SK-N-SH (cell line): ENCODE data around the gene LRRC45. TPM values are rescaled to one million over a fixed set of nuclear protein-coding genes. Genes with fewer than 3 reads are reported as not detected.

Source experiments
- CTCF ChIA-PET: fragments of 300-600, 350-600 bp; formaldehyde crosslinking; extraction: SDS; loops from one replicate; lab custom pipeline; 2021; lab: Yijun Ruan, JAX
- POLR2A ChIA-PET: fragments of 350-600 bp; sonication (Branson Sonifier 250); formaldehyde crosslinking; extraction: SDS; loops from one replicate; lab custom pipeline; 2020; ENCODE audit warnings: antibody characterized with exemption, inconsistent platforms; lab: Yijun Ruan, JAX
- DNase-seq: peaks from one replicate; pipeline ENCODE4 v3.0.0; 2012
- H2AFZ ChIP-seq: fragments of 200-600 bp; sonication (generic); 2 replicates; pipeline ENCODE4 v1.8.1; 2016; ENCODE audit warnings: antibody characterized with exemption, mild to moderate bottlenecking, low read depth
- H3F3A ChIP-seq: fragments of 200-600 bp; sonication (generic); replicated peaks from 2 replicates; pipeline ENCODE3; 2016; ENCODE audit warnings: antibody characterized with exemption, mild to moderate bottlenecking; ENCODE audit not compliant: insufficient read depth
- H3K27ac ChIP-seq, 2 experiments: fragments of 200-500 bp in 1 of 2; fragments of 200-600 bp in 1 of 2; sonication (Bioruptor generic) in 1 of 2; sonication (generic), shearing (Covaris generic) in 1 of 2; 2 replicates each; pipeline versions ENCODE4 v1.5.1 to v1.6.1; 2014 to 2016; ENCODE audit warnings: low read depth in 2 of 2, inconsistent platforms in 1 of 2, low read length in 1 of 2, mild to moderate bottlenecking in 1 of 2, mixed read lengths in 1 of 2
- H3K27me3 ChIP-seq: fragments of 200-600 bp; sonication (generic), shearing (Covaris generic); 2 replicates; pipeline ENCODE4 v1.6.1; 2016; ENCODE audit warnings: mixed run types; ENCODE audit not compliant: insufficient read depth
- H3K36me3 ChIP-seq, 2 experiments: fragments of 200-500 bp in 1 of 2; fragments of 200-600 bp in 1 of 2; sonication (Bioruptor generic) in 1 of 2; sonication (generic) in 1 of 2; replicated peaks in 1 of 2; 2 replicates each; pipeline versions ENCODE3 to v1.5.1; 2014 to 2016; ENCODE audit warnings: low read length in 1 of 2, mild to moderate bottlenecking in 1 of 2; ENCODE audit not compliant: insufficient read depth in 2 of 2, control insufficient read depth in 1 of 2
- H3K4me1 ChIP-seq, 2 experiments: fragments of 200-500 bp in 1 of 2; fragments of 200-600 bp in 1 of 2; sonication (Bioruptor generic) in 1 of 2; sonication (generic), shearing (Covaris generic) in 1 of 2; 2 replicates each; pipeline versions ENCODE4 v1.5.1 to v1.6.1; 2014 to 2016; ENCODE audit warnings: low read depth in 1 of 2, low read length in 1 of 2, mixed run types in 1 of 2; ENCODE audit not compliant: insufficient read depth in 2 of 2, control insufficient read depth in 1 of 2
- H3K4me2 ChIP-seq: fragments of 200-600 bp; sonication (generic), shearing (Covaris generic); 2 replicates; pipeline ENCODE4 v1.6.1; 2017; ENCODE audit warnings: mixed run types
- H3K4me3 ChIP-seq, 2 experiments: fragments of 200-500 bp in 1 of 2; fragments of 200-600 bp in 1 of 2; sonication (Bioruptor generic) in 1 of 2; sonication (generic), shearing (Covaris generic) in 1 of 2; 2 replicates each; pipeline versions ENCODE4 v1.5.1 to v1.8.1; 2014 to 2016; ENCODE audit warnings: low read depth in 2 of 2, inconsistent platforms in 1 of 2, low read length in 1 of 2, mild to moderate bottlenecking in 1 of 2, mixed read lengths in 1 of 2, moderate library complexity in 1 of 2
- H3K79me2 ChIP-seq: fragments of 200-600 bp; sonication (generic); 2 replicates; pipeline ENCODE4 v1.8.1; 2017; ENCODE audit warnings: mild to moderate bottlenecking; ENCODE audit not compliant: insufficient read depth
- H3K9ac ChIP-seq: fragments of 200-600 bp; sonication (generic); 2 replicates; pipeline ENCODE4 v1.6.1; 2017; ENCODE audit warnings: mixed run types
- H3K9me2 ChIP-seq: fragments of 200-600 bp; sonication (generic); 2 replicates; pipeline ENCODE4 v1.6.1; 2017; ENCODE audit warnings: mixed run types
- H3K9me3 ChIP-seq: fragments of 200-600 bp; sonication (generic); 2 replicates; pipeline ENCODE4 v1.6.1; 2017; ENCODE audit warnings: mixed run types, mild to moderate bottlenecking, moderate library complexity
- H4K20me1 ChIP-seq: fragments of 200-600 bp; sonication (generic); 2 replicates; pipeline ENCODE4 v1.6.1; 2017; ENCODE audit warnings: mild to moderate bottlenecking, mixed run types; ENCODE audit not compliant: insufficient read depth
- CHD2 ChIP-seq: fragments of 150-350 bp; IDR thresholded peaks from 2 replicates; pipeline ENCODE4 v1.6.1; 2018; ENCODE audit warnings: low read length; ENCODE audit not compliant: partially characterized antibody
- EP300 ChIP-seq, 2 experiments: IDR thresholded peaks; 2 replicates each; pipeline versions ENCODE4 v1.4.0 to v1.6.1; 2012; ENCODE audit warnings: borderline replicate concordance in 1 of 2, low read depth in 1 of 2, low read length in 1 of 2
- FOXJ3 ChIP-seq: sonication (generic); formaldehyde crosslinking; IDR thresholded peaks from 2 replicates; pipeline ENCODE4 v1.5.1; 2020; ENCODE audit warnings: mild to moderate bottlenecking, missing genetic modification reagents
- GABPA ChIP-seq: IDR thresholded peaks from 2 replicates; pipeline ENCODE4 v1.4.0; 2012; ENCODE audit warnings: low read depth, mild to moderate bottlenecking
- GATA2 ChIP-seq: sonication (generic); formaldehyde crosslinking; IDR thresholded peaks from 2 replicates; pipeline ENCODE4 v1.5.0; 2020; ENCODE audit warnings: mild to moderate bottlenecking, missing genetic modification reagents
- JUND ChIP-seq: IDR thresholded peaks from 2 replicates; pipeline ENCODE4 v1.4.0; 2012
- NRF1 ChIP-seq: IDR thresholded peaks from 2 replicates; pipeline ENCODE4 v1.6.1; 2012; ENCODE audit warnings: low read depth, mild to moderate bottlenecking, low read length
- POLR2AphosphoS5 ChIP-seq: IDR thresholded peaks from 2 replicates; pipeline ENCODE4 v1.6.1; 2012; ENCODE audit warnings: low read depth, low read length
- RCOR1 ChIP-seq: fragments of 150-350 bp; IDR thresholded peaks from 2 replicates; pipeline ENCODE4 v1.6.1; 2017; ENCODE audit warnings: antibody characterized with exemption, low read length
- SIN3A ChIP-seq: IDR thresholded peaks from 2 replicates; pipeline ENCODE4 v1.6.1; 2012; ENCODE audit warnings: low read depth, mild to moderate bottlenecking, low read length, moderate library complexity, borderline replicate concordance
- TCF12 ChIP-seq: IDR thresholded peaks from 2 replicates; pipeline ENCODE4 v1.4.0; 2012
- TEAD4 ChIP-seq: IDR thresholded peaks from 2 replicates; pipeline ENCODE4 v1.4.0; 2012; ENCODE audit warnings: mild to moderate bottlenecking, borderline replicate concordance; ENCODE audit not compliant: insufficient read depth
- YY1 ChIP-seq: IDR thresholded peaks from 2 replicates; pipeline ENCODE4 v1.4.0; 2012; ENCODE audit warnings: low read depth, mild to moderate bottlenecking
- WGBS: methylation state at CpG from one replicate; pipeline ENCODE4 v1.1.6; 2017; ENCODE audit warnings: low lambda C conversion rate; 5-methylcytosine and 5-hydroxymethylcytosine counted together
- polyA plus RNA-seq, 3 experiments: library from polyadenylated mRNA; depleted of rRNA; stranded (reverse); fragments of >200 nt; gene quantifications; 2 replicates each; pipeline ENCODE4 v1.2.3, GENCODE V29; 2012
- TF ChIP-seq, protein P1 (sequence below): IDR thresholded peaks from 2 replicates; pipeline ENCODE4 v1.4.0; 2012; ENCODE audit warnings: low read depth
- TF ChIP-seq, protein P2 (sequence below): fragments of 150-350 bp; IDR thresholded peaks from 2 replicates; pipeline ENCODE4 v1.6.1; 2017; ENCODE audit warnings: antibody characterized with exemption, low read length, low read depth, borderline replicate concordance
- TF ChIP-seq, protein P3 (sequence below): IDR thresholded peaks from 2 replicates; pipeline ENCODE4 v1.4.0; 2012; ENCODE audit warnings: low read depth, borderline replicate concordance
- TF ChIP-seq, protein P4 (sequence below): IDR thresholded peaks from 2 replicates; pipeline ENCODE4 v1.4.0; 2012; ENCODE audit warnings: low read depth, borderline replicate concordance

LRRC45 gene
- polyA plus RNA-seq, 1 of the 3 experiments (the other 2 are of a cell fraction): 31.5 TPM

GRCh38 chr17:82047914-82048570 lies 24.9 kb downstream of the LRRC45 start:
- CTCF ChIA-PET: interaction anchor here (0.8 to 4.1 kb wide), 3 partner anchors 10 to 27 kb away, joined by 3 to 42 read pairs (median 10); partner anchors contain the start of genes DCXR and RAC3
- Histone ChIP-seq H3K9ac (no peak overlapping the region), H3F3A (peaks cover 5% of the 10 kb centered on the region), H3K4me1 (peaks cover 0 to 17% of the 10 kb centered on the region in 2 experiments; a peak in 1 of 4 replicates), H3K9me2 (no peaks in the 10 kb centered on the region), H3K36me3 (peaks cover 15 to 35% of the 10 kb centered on the region in 2 experiments), H3K27me3 (no peaks in the 10 kb centered on the region), H3K4me3 (no peak overlapping the region), H3K27ac (no peak overlapping the region), H3K4me2 (no peak overlapping the region), H3K79me2 (peaks cover 26% of the 10 kb centered on the region), H3K9me3 (no peaks in the 10 kb centered on the region), H2AFZ (no peak overlapping the region), H4K20me1 (peaks cover 9% of the 10 kb centered on the region; the same call in 1 of the 2 replicates)
- no peak for DNase-seq
- TF ChIP-seq NRF1: no peak
- TF ChIP-seq, protein P1, sequence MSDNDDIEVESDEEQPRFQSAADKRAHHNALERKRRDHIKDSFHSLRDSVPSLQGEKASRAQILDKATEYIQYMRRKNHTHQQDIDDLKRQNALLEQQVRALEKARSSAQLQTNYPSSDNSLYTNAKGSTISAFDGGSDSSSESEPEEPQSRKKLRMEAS: no peak
- no peak for TF ChIP-seq SIN3A
- no peak for TF ChIP-seq FOXJ3 (CRISPR knock-in tag)
- TF ChIP-seq, protein P2, sequence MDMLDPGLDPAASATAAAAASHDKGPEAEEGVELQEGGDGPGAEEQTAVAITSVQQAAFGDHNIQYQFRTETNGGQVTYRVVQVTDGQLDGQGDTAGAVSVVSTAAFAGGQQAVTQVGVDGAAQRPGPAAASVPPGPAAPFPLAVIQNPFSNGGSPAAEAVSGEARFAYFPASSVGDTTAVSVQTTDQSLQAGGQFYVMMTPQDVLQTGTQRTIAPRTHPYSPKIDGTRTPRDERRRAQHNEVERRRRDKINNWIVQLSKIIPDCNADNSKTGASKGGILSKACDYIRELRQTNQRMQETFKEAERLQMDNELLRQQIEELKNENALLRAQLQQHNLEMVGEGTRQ: no peak
- no peak for TF ChIP-seq TCF12
- no peak for TF ChIP-seq POLR2AphosphoS5
- no peak for TF ChIP-seq JUND
- TF ChIP-seq TEAD4: no peak
- no peak for TF ChIP-seq YY1
- TF ChIP-seq, protein P3, sequence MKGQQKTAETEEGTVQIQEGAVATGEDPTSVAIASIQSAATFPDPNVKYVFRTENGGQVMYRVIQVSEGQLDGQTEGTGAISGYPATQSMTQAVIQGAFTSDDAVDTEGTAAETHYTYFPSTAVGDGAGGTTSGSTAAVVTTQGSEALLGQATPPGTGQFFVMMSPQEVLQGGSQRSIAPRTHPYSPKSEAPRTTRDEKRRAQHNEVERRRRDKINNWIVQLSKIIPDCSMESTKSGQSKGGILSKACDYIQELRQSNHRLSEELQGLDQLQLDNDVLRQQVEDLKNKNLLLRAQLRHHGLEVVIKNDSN: no peak
- TF ChIP-seq GATA2 (CRISPR knock-in tag): no peak
- TF ChIP-seq RCOR1: no peak
- no peak for TF ChIP-seq GABPA
- TF ChIP-seq, protein P4, sequence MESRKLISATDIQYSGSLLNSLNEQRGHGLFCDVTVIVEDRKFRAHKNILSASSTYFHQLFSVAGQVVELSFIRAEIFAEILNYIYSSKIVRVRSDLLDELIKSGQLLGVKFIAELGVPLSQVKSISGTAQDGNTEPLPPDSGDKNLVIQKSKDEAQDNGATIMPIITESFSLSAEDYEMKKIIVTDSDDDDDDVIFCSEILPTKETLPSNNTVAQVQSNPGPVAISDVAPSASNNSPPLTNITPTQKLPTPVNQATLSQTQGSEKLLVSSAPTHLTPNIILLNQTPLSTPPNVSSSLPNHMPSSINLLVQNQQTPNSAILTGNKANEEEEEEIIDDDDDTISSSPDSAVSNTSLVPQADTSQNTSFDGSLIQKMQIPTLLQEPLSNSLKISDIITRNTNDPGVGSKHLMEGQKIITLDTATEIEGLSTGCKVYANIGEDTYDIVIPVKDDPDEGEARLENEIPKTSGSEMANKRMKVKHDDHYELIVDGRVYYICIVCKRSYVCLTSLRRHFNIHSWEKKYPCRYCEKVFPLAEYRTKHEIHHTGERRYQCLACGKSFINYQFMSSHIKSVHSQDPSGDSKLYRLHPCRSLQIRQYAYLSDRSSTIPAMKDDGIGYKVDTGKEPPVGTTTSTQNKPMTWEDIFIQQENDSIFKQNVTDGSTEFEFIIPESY: no peak
- no peak for TF ChIP-seq EP300 (IDR thresholded peaks at IDR 0.05; ENCODE audit: borderline replicate concordance in 1 of 2, low read depth in 1 of 2, low read length in 1 of 2)
- TF ChIP-seq CHD2: no peak
- 93% methylated on average over 18 of the region's 25 CpGs for WGBS
- POLR2A ChIA-PET: no interaction called here
